CD4-positive, alpha-beta T cell treated with Interleukin-15 for 1 hour (primary cell): Measurements from ENCODE around the gene HSP90AA1.
"Not testable (repeated sequence)": the region's sequence is repeated elsewhere in the genome, so short reads cannot be mapped to it uniquely, and the experiment has no call there.

ENCODE experiments used
- DNase-seq: peaks from one replicate; pipeline ENCODE4 v3.0.0-alpha.2; 2020

HSP90AA1 gene

GRCh38 chr14:102086972-102087761, at the start of gene HSP90AA1:
TSS of gene HSP90AA1 (minus strand) at chr14:102087044. CDS start at chr14:102086378, 666 bp downstream.
- DNase-seq = peak; percentile 95

GRCh38 chr14:102135456-102135855, 48.6 kb upstream of the HSP90AA1 start:
- not testable (repeated sequence) for DNase-seq

DNA sequence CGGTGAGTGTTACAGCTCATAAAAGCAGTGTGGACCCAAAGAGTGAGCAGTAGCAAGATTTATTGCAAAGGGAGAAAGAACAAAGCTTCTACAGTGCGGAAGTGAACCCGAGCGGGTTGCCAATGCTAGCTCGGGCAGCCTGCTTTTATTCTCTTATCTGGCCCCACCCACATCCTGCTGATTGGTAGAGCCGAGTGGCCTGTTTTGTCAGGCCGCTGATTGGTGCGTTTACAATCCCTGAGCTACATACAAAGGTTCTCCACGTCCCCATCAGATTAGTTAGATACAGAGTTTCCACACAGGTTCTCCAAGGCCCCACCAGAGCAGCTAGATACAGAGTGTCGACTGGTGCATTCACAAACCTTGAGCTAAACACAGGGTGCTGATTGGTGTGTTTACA, 47.9 kb upstream of the HSP90AA1 start:
- DNase-seq = not testable (repeated sequence)

DNA sequence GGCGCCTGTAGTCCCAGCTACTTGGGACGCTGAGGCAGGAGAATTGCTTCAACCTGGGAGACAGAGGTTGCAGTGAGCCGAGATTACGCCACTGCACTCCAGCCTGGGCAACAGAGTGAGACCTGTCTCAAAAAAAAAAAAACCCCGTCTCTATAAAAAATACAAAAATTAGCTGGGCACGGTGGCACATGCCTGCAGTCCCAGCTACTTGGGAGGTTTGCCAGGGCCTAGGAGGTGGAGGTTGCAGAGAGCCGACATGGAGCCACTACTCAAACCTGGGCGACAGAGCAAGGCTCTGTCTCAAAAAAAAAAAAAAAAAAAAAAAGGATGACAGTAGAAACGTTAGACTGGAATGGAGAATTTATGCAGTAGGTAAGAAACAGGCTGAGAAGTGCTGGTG, 47.2 kb upstream of the HSP90AA1 start:
- not testable (repeated sequence) for DNase-seq

- DNase-seq = no peak
These were observed 44.9 kb upstream of the HSP90AA1 start for GRCh38 chr14:102131741-102132140.

- no peak for DNase-seq
These were observed 40.1 kb upstream of the HSP90AA1 start for GRCh38 chr14:102126807-102127455.

GRCh38 chr14:102125546-102125945, 38.7 kb upstream of the HSP90AA1 start:
- DNase-seq = no peak

DNA sequence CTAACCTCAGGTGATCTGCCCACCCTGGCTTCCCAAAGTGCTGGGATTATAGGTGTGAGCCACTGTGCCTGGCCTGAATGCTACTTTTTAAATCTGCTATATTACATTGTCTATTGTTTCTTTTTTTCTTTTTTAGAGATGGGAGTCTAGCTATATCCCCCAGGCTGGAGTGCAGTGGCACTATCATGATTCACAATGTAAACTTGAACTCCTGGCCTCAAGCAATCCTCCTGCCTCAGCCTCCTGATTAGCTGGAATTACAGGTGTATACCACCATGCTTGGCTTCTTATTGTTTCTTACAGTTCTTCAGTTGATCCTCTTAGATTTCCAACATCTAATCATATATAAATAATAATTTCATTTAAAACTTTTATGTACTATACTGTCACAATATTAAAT, 37.6 kb upstream of the HSP90AA1 start:
- no peak for DNase-seq

DNA sequence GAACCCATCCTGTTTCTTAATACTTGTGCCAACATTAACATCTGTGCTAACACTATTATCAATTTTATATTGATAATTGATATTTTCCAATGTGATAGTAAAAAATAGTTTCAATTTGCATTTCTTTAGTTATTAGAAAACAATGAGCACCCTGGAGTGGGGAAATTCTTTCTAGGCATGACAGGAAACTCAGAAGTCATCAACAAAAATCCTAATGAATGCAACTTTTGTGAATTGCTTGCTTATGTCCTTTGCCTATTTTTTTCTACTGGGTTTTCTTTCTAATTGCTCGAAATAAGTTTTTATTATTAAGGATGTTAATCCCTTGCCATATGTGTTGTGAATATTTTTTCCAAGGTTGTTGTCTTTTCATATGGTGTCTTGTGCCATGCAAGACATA, 34.7 kb upstream of the HSP90AA1 start:
- no peak for DNase-seq

DNA sequence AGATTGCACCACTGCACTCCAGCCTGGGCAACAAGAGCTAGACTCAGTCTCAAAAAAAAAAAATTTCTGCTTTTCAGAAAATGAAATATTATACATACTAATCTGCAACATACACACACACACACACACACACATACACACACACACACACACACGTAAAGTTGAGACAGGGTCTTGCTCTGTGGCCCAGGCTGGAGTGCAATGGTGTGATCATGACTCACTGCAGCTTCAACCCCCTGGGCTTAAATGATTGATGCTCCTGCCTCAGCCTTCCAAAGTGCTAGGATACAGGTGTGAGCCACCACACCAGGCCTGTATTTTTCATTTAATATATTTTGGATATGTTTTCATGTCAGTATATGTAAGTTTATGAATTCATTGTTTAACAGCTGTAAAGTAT, 34.0 kb upstream of the HSP90AA1 start:
- DNase-seq = no peak

DNA sequence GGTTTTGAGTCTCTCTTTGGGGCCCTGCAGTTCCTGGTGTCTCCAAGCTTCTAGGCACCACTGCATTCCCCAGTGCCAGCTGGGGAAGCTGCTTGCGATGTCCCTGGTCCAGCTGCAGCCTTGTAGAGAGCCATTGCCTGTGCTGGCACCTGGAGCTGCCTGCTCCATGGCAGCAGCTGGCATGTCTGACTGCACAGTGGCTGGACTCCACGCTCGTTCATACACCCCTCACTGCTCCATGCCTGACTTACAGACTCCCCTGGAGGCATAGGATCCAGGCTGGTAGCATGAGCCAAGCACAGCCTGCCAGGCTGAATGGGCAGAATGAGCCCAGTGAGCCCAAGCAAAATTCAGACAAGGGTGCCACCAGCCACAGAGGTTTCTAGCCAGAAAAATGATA, 31.0 kb upstream of the HSP90AA1 start:
- no peak for DNase-seq

GRCh38 chr14:102116361-102117180, 29.7 kb upstream of the HSP90AA1 start:
- DNase-seq = no peak

DNA sequence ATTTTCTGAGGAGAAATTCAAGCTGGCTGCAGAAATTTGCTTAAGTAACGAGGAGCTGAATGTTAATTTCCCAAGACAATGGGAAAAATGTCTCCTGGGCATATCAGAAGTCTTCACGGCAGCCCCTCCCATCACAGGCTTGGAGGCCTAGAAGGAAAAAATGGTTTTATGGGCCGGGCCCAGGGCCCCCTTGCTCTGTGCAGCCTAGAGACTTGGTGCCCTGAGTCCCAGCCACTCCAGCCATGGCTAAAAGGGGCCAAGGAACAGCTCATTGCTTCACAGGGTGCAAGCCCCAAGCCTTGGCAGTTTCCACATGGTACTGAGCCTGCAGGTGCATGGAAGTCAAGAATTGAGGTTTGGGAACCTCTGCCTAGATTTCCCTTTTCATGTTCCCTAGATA, 24.3 kb upstream of the HSP90AA1 start:
- no peak for DNase-seq

GRCh38 chr14:102109332-102109731, 22.5 kb upstream of the HSP90AA1 start:
- not testable (repeated sequence) for DNase-seq

DNA sequence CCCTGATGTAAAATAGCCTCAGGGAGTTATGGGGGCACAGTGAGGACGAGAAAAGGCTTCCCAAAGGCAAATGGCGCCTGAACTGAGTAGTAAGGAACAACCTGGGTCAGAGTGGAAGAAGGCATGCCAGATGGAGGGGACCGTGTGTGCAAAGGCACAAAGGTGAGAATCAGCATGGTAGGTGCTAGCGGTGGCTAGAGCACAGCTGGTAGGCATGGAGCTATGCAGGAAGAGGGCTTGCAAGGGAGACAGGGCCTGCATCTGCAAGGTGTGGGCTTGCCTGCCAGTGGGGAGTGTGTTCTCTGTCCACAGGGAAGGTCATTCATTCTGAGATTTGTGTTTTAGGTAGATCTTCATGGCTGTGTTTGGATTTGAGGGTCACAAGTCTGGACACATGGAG, 18.5 kb upstream of the HSP90AA1 start:
- DNase-seq = no peak

DNA sequence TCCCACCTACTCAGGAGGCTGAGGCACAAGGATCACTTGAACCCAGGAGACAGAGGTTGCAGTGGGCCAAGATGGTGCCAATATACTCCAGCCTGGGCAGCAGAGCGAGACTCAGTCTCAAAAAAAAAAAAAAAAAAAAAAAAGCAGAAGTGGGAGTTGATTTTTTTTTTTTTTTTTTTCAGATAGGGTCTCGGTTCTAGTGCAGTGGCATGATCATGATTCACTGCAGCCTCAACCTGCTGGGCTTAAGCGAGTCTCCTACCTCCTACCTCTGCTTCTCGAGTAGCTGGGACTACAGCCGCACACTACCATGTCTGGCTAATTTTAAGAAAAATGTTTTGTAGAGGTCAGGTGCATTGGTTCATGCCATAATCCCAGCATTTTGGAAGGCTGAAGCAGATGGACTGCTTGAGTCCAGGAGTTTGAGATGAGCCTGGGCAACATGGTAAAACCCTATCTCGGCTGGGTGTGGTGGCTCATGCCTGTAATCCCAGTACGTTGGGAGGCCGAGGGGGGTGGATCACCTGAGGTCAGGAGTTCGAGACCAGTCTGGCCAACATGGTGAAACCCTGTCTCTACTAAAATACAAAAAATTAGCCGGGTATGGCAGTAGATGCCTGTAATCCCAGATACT, 16.3 kb upstream of the HSP90AA1 start:
- no peak for DNase-seq

- DNase-seq = no peak
These were observed 10.7 kb upstream of the HSP90AA1 start for GRCh38 chr14:102097441-102098135.

- peak; percentile 65 for DNase-seq
These were observed 9.8 kb upstream of the HSP90AA1 start for GRCh38 chr14:102096569-102097188.

GRCh38 chr14:102095871-102096568, 9.2 kb upstream of the HSP90AA1 start:
- DNase-seq = no peak

- DNase-seq = no peak
These were observed 8.5 kb upstream of the HSP90AA1 start for GRCh38 chr14:102095231-102095870.

GRCh38 chr14:102094101-102094500, 7.3 kb upstream of the HSP90AA1 start:
- DNase-seq = no peak
